GM19395 (cell line): ENCODE data around the gene AGAP1.
"Not testable (repeated sequence)": the region's sequence is repeated elsewhere in the genome, so short reads cannot be mapped to it uniquely, and the experiment has no call there.

Experiments
- ATAC-seq: cut with Tn5 transposase; IDR thresholded peaks from one replicate; pipeline ENCODE4 v1.9.1; 2021; ENCODE audit warnings: mild to moderate bottlenecking, moderate library complexity; ENCODE audit not compliant: unreplicated experiment

Gene AGAP1

DNA sequence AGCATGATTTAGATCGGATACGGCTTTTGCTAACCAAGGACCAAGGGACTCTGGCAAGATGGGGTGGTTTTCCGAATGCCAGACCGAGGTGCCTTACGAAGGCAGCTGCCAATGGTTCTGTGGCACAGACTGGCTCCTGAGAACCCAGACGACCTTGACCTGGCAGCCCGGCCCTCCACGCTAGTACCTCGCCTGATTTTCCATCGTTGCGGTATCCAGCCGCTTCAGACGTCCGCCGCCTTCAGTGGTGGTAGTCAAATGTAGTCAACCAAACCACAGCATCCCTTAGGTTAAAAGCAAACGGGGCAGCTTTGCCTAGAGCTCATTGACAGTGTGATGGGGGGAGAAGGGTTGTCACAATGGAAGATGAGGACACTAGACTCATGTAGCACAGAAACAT is 631.7 kb downstream of the AGAP1 start:
- ATAC-seq = no peak

DNA sequence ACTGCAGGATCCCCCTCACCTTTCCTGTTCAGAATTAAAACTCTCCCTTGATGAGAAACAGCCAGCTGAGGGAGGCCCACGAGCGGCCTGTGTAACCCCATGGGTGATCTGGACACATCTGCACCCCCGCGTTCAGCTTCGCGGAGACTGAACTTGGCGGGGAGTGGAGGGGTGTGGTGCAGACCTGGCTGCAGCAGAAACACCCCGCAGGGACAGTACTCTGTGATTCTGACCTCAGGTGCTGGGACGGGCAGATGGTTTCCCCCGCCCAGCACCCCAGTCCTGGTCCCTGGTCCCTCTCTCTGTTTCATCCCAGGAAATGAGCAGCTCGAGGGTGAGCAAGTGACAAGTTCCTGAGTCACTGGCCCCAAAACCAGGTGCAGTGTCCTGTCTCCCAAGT is 633.2 kb downstream of the AGAP1 start:
- no peak for ATAC-seq

DNA sequence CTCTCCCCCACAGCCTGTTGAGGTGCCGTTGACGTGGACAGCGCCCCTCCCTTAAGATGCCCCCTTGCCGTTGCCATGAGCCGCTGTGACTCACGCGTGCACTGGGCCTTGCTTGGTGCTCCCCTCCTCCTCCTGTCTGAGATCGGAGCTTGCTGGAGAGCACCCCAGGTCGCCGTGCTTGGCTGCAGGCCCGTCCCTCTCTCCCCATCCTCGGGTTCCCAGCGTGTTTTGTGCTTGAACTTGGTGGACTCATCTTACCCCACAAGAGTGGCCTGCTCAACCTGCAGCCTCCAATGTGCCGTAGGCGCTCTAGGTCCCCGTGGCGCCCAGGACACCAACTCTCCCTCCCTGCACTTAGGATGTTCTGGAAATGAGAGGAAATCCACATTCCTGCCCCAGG is 634.5 kb downstream of the AGAP1 start:
- ATAC-seq = no peak

DNA sequence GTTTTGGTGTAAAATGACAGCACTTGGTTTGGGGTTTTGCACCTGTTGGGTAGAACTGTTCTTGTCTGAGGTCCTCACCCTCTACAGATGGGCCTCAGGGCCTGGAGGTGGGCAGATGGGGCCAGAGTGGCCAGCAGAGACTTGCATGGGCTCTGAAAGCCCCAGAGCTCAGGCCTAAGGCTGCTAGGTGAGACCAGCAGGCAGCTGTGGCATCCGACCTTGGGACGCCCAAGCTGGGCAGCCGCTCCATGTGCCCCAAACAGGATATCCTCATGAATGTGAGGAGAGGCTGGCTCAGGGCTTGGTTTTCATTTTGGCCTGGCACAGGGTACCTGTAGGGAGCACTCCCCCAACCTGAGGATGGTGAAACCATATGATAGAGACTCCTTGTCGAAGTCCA is 636.1 kb downstream of the AGAP1 start:
- no peak for ATAC-seq

DNA sequence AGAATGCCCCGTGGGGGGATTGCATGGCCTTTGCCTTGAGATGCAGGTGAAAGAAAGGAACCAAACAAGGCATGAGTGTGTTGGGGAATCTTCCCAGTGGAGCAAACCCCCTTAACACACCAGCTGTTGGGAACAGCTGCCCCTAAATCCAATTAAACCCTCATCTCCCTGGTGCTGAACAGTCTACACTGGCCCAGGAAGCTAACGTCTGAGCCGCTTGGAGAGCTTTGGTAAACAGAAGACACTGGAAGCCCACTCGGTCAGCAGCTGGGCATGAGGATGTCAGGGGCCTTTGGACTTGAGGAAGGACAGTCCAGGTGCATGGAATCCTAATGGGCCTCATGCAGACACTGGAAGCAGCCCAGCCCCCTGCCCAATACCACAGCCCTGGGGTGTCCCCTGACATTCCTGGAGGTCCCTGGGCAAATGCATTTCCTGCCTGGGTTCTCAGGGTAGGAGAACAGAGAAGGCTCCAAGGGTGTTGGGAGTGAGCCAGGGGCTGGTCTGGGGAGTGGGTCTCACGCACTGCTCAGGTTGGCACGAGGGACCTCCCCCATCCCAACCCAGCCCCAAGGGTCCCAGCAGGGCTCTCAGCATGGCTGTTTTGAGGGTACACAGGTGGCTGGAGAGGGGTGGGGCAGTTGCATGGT is 636.6 kb downstream of the AGAP1 start:
- ATAC-seq = no peak

DNA sequence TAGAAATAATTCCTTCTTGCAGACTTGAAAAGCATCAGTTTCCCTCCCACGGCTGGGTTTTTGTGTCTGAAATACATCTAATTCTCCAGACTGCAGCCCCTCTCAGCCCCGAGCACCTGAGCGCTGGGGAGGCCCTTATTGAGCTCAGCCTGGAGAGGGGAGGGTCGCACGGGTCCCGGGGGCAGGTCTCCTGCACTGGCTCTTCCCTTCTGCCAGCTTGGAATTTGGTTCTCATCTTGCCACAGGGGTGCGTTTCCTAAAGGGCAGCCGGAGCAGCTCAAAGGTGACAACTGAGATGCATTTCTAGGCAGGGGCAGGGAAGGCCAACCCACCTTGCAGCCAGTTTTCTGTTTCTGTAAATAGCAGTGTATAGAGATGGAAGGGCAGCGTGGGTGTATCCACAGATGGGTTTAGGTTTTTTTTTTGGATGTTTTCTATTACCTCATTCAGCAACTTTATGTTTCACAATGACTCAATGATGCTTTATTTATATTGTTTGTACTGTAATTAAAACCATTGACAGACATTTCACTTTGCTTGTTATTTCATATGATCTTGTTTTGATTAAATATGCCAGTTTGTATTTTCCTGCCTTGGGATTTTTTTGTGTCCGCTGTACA is 637.3 kb downstream of the AGAP1 start:
- ATAC-seq = no peak

DNA sequence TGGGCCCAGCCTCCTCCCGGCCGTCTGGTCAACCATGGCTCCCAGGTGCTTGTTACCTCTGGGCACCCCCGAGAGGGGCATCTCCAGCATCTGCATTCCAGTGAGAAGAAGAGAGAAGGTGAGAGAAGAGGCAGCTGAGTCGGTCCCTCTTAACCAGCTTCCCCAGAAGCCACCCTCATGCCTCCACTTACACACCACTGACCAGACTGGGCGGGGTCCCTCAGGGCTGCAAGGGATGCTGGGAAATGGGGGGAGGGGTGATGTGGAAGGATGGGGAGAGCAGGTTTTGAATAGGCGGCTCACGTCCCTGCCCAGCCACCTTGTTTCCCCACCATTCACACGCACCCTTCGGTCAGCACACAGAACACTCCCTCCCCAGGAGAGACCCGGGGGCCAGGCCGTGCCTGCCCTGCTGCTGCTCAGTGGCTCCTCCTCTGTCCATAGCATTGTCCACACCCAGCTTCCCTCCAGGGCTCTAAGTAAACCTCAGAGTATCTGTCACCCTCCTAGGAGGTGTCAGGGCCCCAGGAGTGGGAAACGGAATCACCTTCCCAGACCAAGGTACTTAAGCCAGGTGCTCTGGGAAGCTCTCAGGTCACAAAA is 639.7 kb downstream of the AGAP1 start:
- no peak for ATAC-seq

DNA sequence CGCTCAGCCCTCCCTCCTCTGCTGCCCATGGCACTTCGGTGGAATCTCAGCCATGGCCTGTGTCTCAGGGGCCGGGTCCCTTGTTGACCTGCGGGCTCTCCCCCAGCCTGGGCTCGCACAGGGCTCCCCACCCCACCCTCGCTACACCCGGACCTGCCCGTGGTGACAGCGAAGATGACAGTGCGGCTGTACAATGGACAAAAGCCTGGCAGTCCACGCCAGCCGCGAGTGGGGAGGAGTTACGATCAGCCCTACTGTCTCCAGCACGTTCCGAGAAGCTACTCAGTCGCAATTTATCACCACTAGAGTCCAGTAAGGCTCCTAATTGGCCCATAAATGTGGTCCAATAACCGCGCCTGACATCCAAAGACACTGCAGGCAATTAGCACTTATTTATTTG is 642.7 kb downstream of the AGAP1 start:
- no peak for ATAC-seq

DNA sequence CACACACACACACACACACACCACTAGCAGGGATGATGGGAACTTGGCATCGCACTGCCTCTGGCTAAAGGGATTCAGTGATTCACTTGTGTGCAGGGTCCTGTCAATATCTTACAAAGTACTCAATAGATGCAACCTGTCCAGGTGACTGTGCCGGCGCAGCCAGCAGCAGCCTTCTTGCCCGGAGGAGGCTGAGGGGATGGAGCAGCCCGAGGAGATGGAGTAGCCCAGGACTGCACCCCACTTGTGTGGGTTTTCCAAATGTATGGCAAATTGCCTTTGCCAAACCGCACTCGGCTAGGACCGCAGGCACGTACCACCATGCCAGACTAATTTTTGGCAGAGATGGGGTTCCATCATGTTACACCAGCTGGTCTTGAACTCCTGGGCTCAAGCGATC is 643.2 kb downstream of the AGAP1 start:
- no peak for ATAC-seq

DNA sequence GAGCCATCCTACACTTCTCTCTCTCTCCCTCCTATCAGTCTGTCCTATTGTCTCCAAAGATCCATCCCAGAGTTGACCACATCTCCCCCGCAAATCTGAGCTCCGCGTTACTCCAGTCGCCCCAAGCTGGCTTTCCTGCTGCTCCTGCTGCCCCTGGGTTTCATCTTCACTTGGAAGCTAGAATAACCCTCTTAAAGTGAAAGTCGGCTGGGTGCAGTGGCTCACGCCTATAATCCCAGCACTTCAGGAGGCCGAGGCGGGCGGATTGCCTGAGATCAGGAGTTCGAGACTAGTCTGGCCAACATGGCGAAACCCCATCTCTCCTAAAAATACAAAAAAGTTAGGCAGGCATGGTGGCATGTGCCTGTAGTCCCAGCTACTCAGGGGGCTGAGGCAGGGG is 647.8 kb downstream of the AGAP1 start:
- not testable (repeated sequence) for ATAC-seq

DNA sequence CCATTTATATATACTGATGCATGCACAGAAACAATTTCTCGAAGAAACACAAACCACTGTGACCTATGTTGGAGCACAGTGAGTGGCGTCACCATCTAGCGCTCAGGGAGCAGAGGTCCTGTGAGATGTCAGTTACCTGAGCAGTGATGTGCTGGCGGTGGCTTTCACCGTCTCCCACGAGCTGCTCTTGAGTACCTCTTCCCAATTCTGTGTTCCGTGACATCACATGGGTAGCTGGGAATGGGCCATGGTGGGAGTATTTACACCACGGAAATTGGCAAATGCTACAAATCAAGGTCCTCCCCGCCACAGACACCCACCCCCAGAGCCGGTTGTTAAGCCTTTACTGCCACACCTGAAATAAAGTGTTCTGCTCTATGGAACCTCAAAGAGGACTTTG is 650.0 kb downstream of the AGAP1 start:
- no peak for ATAC-seq

DNA sequence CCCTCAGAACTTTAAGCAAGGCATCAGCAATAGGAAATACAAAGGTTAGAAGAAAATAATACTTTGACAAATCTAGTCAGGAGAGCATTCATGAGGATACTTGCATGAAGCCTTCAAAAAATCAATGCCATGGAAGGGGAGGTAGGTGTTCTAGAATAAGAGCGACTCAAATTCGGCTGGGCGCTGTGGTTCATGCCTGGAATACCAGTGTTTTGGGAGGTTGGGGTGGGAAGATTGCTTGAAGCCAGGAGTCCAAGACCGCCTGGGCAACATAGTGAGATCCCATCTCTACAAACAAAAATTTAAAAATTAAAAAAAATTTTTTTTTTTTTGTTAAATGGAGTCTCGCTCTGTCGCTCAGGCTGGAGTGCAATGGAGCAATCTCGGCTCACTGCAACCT is 652.6 kb downstream of the AGAP1 start:
- ATAC-seq = no peak

DNA sequence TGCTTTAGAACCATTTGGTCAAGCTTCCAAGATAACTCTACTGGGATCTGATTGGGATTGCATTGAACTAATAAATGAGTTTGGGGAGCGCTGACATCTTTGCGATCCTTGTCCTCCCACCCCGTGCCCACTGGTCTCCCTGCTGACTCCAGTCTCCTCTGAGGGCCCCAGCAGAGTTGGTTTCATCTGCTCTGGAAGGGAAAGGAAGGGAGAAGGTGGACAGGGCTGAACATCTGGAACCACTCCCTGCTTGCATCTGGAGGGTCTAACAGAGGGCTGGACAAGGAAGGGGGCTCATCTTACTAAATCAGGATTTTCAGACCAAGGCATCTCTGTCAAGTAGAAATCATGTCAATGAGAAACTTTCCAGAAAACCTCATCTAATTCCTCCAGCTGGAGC is 661.6 kb downstream of the AGAP1 start:
- no peak for ATAC-seq

DNA sequence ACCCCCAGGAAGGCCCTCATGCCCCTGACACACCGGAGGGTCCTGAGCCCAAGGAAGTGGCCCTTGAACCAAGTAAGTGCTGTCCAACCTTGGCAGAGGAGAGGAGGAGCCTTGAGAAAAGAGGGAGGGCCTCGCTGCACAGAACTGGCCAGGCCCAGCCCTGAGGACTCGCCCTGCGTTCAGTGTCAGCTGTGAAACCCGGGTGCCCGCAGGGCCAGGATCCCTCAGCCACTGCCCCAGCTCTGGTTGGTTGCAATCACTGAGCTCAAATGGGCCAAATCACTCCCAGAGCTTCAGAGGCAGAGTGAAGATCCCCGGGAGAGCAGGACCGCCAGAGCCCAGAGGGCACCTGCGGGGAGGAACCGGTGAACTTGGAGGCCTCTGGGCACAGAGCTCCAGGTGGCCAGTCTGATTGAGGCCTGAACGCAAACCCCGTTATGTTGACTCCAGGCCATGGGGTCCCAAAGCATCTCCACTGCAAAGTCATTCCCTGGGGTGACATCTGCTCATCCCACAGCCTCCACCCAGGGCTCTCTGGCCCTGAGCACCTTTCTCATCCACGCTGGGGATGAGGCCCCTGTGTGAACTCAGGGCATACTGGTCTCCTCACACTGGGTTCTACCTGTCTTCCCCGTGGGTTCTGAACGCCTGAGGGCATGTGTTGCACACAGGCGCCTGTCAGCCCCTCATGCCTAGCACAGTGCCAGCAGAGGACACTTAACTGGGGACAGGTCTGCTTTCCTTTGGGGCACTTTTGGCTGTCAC is 662.4 kb downstream of the AGAP1 start:
- no peak for ATAC-seq

DNA sequence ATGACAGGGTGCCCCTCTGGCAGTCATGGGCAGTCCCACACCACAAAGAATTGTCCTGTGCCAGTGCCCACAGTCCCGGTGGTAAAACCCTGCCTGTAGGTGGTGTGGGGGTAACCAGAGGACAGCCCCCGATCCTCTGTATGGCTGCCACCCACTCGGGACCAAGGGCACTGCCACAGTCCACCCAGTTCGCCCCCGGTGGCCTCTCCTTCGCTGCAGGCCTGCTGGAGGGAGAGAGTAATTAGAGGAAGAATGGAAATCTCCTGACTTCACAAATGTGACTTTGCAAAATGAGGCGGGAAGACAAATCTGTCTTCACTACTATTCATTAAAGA is 663.0 kb downstream of the AGAP1 start:
- ATAC-seq = no peak

DNA sequence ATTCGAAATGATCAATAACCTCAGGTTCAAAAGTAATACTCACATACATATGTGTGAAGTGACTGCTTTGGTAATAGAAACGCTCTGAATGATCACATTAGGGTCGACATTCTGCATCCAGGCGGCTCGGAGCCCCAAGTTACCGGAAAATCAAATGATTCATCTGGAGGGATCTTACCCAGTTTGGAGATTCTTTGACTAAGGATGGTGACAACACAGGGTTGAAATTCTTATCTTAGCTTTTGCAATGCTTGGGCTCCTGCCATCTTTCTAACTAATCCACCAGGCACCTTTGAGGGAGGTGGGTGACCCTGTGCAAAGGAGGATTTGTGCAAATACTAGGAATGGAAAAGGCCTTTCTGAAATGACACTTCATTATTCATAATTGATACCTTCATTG is 663.5 kb downstream of the AGAP1 start:
- ATAC-seq = no peak

DNA sequence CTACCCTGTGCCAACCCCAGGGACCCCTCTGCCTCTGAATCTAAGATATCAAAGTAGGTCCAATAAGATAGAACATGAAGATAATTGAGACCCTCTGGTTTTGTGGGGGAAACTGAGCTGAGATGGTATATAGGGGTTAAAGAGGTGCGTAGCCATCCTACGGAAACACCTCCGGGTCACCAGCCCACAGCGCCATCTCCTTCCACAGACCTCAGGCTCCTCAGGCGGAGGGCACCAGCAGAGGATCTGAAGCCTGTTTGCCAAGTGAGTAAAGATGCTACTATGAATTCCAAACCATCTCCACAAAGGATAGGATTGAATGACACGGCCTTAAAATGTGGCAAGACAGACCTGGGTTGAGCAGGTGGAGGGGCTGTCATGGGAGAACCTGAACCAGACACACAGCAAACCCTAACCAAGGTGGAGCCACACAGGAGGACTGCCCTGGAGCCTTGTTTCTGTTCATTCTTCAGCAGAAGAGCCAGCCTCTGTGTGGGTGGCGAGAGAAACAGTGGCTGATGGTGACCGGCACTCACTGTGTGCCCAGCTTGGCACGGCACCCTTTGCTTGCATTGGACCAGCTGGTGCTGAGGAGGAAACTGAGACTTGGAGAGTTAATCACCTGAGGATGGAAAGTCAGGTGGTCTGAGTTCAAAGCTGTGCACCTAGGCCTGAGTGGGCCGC is 664.1 kb downstream of the AGAP1 start:
- ATAC-seq = no peak

DNA sequence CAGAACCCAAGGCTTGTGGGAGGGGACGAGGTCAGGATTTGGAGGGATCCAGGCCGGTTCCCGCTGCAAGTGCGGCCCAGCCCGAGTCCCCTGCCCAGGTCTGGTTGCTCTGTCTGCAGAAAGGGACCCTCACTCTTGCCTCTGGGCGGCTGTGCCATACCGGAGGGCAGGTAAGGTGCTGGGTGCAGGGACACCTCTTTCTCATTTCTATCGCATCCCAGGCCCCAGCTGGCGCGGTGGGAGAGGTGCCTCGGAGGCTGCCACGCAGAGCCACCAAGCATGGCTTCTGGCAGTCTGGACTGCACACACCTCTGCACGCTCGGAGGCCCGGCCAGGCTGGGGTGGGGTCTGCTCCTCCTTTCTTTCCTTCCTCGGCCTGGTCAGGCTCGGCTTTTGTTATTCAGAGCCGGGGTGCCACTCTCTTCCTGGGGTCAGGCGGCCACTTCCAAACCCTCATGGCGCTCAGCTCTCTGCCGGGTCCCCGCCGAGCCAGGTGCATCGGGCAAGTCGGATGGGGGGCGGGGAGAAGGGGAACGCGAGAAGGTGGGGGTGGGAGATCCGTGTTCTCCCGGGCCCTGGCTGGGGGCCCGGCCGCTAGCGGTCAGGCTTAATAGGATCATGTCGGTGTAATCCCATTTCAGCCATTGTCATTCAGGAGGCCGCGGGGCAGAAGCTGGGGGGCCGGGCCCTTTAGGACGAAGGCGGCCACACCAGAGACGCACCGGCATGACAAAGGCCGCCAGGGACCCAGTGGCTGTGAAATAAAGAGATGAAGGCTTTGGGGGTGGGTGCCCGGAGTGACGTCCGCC is 665.3 kb downstream of the AGAP1 start:
- ATAC-seq = no peak

DNA sequence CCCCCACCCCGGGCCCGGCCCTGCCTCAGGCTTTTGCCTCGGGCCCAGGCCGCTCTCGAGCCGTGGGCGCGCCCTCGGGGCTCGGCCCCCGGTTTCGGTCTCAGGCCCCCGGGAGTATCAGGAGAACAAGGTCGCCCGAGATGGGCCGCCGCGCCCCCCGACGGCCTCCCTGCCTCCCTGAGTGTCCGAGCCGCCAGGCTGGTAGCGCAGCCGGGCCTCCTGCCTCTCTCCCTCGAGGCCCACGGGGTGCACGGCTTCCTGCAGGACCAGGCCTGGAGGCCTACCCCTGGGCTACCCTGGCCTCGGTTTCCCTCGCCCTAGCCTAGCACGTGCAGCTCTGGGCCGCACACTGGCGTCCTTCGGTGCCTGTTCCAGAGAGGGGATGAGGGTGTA is 665.9 kb downstream of the AGAP1 start:
- no peak for ATAC-seq

DNA sequence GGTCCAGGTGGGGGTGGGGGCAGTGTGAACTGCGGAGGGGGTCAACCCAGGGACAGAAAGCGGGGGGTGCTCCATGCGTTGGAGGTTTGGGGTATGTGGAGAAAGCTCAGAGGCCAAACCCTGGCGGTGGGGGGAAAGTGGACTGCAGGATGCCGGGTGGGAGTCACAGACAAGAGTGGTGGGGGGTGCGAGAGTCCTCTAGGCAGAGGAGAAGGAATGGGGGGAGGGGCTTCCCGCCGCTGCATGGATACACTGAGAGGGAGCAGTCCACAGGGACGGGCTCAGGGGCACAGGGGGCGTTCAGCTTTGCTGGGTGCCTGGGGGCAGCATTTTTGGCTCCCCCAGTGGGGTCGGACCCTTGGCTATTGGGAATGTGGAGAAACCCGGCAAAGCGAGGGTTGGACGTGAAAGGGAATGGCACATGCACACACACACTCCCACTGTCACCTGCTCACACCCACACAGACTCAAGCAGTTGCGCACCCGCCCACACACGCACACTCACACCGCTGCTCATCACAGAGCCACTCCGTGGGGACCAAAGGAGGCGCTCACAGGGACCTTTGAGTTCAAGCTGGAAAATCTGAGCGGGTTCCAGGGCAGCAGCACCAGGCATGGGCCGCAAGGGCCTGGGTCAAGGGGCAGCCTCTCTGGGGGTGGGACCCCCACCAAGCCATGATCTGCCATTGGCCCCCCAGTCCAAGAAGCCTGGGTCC is 666.7 kb downstream of the AGAP1 start:
- no peak for ATAC-seq
